ENCODE measurements around the gene ATP6V1A.

GRCh38 chr3:113753376-113753985, 6.6 kb downstream of the ATP6V1A start:
- no peak for TF ChIP-seq POLR2A (IDR thresholded peaks at IDR 0.05)
- TF ChIP-seq, protein P1, sequence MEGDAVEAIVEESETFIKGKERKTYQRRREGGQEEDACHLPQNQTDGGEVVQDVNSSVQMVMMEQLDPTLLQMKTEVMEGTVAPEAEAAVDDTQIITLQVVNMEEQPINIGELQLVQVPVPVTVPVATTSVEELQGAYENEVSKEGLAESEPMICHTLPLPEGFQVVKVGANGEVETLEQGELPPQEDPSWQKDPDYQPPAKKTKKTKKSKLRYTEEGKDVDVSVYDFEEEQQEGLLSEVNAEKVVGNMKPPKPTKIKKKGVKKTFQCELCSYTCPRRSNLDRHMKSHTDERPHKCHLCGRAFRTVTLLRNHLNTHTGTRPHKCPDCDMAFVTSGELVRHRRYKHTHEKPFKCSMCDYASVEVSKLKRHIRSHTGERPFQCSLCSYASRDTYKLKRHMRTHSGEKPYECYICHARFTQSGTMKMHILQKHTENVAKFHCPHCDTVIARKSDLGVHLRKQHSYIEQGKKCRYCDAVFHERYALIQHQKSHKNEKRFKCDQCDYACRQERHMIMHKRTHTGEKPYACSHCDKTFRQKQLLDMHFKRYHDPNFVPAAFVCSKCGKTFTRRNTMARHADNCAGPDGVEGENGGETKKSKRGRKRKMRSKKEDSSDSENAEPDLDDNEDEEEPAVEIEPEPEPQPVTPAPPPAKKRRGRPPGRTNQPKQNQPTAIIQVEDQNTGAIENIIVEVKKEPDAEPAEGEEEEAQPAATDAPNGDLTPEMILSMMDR (IDR thresholded peaks at IDR 0.05): no peak

All from gastroesophageal sphincter (tissue), 3 donors.